Skin of body (tissue), 2 donors: ENCODE measurements around the gene FCER1G. TPM values are rescaled to one million over a fixed set of nuclear protein-coding genes. Genes with fewer than 3 reads are reported as not detected.
A peak's percentile ranks its signal among the peaks of the same experiment; 100 is the strongest.

Experiments used
- DNase-seq: peaks from one replicate; lab custom pipeline; 2025; lab: John Stamatoyannopoulos, UW
- total RNA-seq: library from RNA; depleted of rRNA; stranded (reverse); fragments of >200 nt; gene quantifications from one replicate; pipeline ENCODE4 v1.2.3, GENCODE V29; 2014

The FCER1G gene
- total RNA-seq, 1 donor from 2014 or later = 12.4 TPM

GRCh38 chr1:161187311-161187710 is 27.8 kb upstream of the FCER1G start:
- DNase-seq = no peak

- no peak for DNase-seq
Observed at GRCh38 chr1:161188381-161188780, 26.7 kb upstream of the FCER1G start.

- DNase-seq = no peak
Observed at GRCh38 chr1:161189036-161189435, 26.1 kb upstream of the FCER1G start.

GRCh38 chr1:161190962-161191521 is 24.1 kb upstream of the FCER1G start:
- no peak for DNase-seq

GRCh38 chr1:161191971-161192370 is 23.1 kb upstream of the FCER1G start:
- DNase-seq = no peak

GRCh38 chr1:161192476-161193465 is 22.3 kb upstream of the FCER1G start:
- DNase-seq = peak; percentile 46

- no peak for DNase-seq
Observed at GRCh38 chr1:161193561-161194235, 21.4 kb upstream of the FCER1G start.

GRCh38 chr1:161195171-161195570 is 19.9 kb upstream of the FCER1G start:
- DNase-seq = no peak

- no peak for DNase-seq
Observed at GRCh38 chr1:161196111-161196510, 19.0 kb upstream of the FCER1G start.

GRCh38 chr1:161196521-161197451 is 18.3 kb upstream of the FCER1G start:
- peak; percentile 86 for DNase-seq

GRCh38 chr1:161197560-161198193 is 17.4 kb upstream of the FCER1G start:
- no peak for DNase-seq

- peak; percentile 60 for DNase-seq
Observed at GRCh38 chr1:161198194-161198896, 16.8 kb upstream of the FCER1G start.

GRCh38 chr1:161198897-161199431 is 16.1 kb upstream of the FCER1G start, which contains the start of gene ADAMTS4:
Gene ADAMTS4 (minus strand): TSS chr1:161199054. CDS start chr1:161198627, 427 bp downstream.
- DNase-seq = peak; percentile 98

GRCh38 chr1:161199506-161200139 is 15.5 kb upstream of the FCER1G start:
- peak; percentile 18 for DNase-seq

GRCh38 chr1:161200421-161200991 is 14.6 kb upstream of the FCER1G start:
- DNase-seq = no peak

- peak; percentile 83 for DNase-seq
Observed at GRCh38 chr1:161200992-161201835, 13.9 kb upstream of the FCER1G start.

- DNase-seq = peak; percentile 99
Observed at GRCh38 chr1:161201836-161202712, 13.0 kb upstream of the FCER1G start, which contains the start of gene NDUFS2. Gene NDUFS2 (plus strand): TSS chr1:161202367. CDS start chr1:161202386, 19 bp downstream.
